Central memory CD8-positive, alpha-beta T cell (primary cell): ENCODE measurements around the gene FAM43B.

Experiments used
- ATAC-seq: fragments of 150-1000 bp; cut with Tn5 transposase; replicated peaks from 2 replicates; pipeline ENCODE4 v1.10.0; 2022; ENCODE audit warnings: mild to moderate bottlenecking, moderate FRiP score, moderate number of reproducible peaks; ENCODE audit not compliant: poor library complexity, severe bottlenecking; ENCODE audit errors: extremely low read depth
- DNase-seq, 2 donors: peaks; one replicate each; pipeline ENCODE4 v3.0.0; 2021; ENCODE audit warnings: low spot score in 2 of 2
- H3K27ac Mint-ChIP-seq: one replicate; pipeline ENCODE4 v1.8.0; 2022; ENCODE audit warnings: low read depth, mild to moderate bottlenecking, moderate library complexity, mixed read lengths
- H3K27me3 Mint-ChIP-seq: one replicate; pipeline ENCODE4 v1.8.0; 2022; ENCODE audit warnings: mixed read lengths
- H3K36me3 Mint-ChIP-seq: one replicate; pipeline ENCODE4 v1.8.0; 2022; ENCODE audit warnings: mild to moderate bottlenecking, moderate library complexity, mixed read lengths; ENCODE audit not compliant: insufficient read depth
- H3K4me1 Mint-ChIP-seq: one replicate; pipeline ENCODE4 v1.8.0; 2022; ENCODE audit warnings: mixed read lengths
- H3K4me3 Mint-ChIP-seq: one replicate; pipeline ENCODE4 v1.8.0; 2022; ENCODE audit warnings: mild to moderate bottlenecking, moderate library complexity, mixed read lengths
- H3K9me3 Mint-ChIP-seq: one replicate; pipeline ENCODE4 v1.8.0; 2022; ENCODE audit warnings: mixed read lengths

FAM43B gene

DNA sequence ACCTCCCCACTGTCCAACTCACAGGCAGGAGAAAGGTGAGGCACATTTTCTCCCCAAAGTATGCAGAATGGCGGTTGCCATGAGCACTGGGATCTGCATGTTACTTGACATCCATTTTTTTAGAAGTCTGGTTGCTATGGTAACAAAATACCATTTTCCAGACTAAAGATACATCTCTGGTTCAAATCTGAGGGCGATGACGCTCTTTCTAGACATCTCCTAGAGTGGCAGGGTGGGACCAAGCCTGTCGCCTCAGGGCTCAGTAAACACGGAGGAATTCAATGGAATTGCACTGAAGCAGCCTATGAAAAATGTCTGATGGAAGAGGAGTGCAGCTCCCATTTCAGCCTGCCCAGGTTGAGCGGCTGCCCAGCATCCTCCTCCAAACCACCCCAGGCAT, 21.5 kb upstream of the FAM43B start:
- H3K36me3 Mint-ChIP-seq: no peaks in the 10 kb centered on the region
- no peaks in the 10 kb centered on the region for H3K4me1 Mint-ChIP-seq
- ATAC-seq: no peak
- H3K9me3 Mint-ChIP-seq: no peaks in the 10 kb centered on the region
- peaks cover 84% of the 10 kb centered on the region for H3K27me3 Mint-ChIP-seq
- H3K4me3 Mint-ChIP-seq: no peak overlapping the region
- H3K27ac Mint-ChIP-seq: no peak overlapping the region
- no peak for DNase-seq

DNA sequence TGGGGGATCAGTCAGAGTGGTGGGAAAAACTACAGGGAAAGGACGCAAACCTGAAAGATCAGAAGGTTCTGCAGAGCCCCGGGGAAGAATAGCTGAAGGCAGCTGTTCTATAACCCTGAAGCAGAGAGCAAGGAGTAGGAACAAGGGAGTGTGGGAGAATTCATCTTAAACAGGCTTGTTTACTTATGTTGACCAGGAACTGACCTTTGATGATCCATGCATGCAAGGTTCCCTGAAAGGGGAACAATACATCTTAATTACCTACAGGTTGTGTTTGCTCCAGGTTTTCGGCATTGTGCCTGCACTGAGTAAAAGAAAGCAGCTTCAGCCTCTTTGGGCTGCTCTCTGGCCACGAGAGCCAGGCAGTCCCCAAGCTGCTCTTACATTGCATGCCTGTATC, 18.7 kb upstream of the FAM43B start:
- Mint-ChIP-seq H3K36me3 (no peaks in the 10 kb centered on the region), H3K27me3 (peaks cover 81% of the 10 kb centered on the region), H3K9me3 (no peaks in the 10 kb centered on the region), H3K4me1 (no peaks in the 10 kb centered on the region), H3K4me3 (no peak overlapping the region), H3K27ac (no peak overlapping the region)
- no peak for ATAC-seq
- DNase-seq: no peak

DNA sequence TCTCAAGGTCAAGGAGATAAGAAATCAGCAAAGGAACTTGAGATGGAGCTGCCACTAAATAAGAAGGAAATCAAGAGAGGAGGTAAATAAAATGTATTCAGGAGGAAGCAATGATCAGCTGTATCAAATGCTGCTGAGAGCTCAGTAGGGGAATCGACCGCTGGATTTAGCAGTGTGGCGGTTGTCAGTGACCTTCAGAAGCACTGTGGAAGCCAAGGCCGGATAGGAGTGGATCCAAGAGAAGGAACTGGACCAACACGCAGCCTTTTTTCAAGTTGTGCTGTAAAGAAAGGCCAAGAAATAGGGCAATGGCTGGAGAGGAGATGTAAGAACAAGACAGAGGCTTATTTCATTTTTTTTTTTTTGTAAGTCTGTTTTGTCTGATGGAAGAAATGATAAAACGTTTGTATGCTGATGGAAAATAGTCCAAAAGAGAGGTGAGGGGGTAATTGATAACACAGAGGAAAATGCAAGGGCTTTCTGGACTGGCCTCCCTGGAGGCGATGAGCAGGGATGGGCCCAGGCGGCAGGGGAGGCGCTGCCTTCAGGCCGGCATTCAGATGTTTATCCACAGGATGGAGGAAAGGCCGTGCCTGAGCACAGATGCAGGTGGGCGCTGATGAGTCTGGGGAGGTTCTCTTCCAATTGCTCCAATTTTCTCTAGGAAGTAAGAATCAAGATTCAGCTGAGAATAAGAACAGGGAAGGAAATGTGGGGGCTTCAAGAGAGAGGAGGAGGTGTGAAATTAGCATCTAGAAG, 17.5 kb upstream of the FAM43B start:
- no peaks in the 10 kb centered on the region for H3K9me3 Mint-ChIP-seq
- ATAC-seq (no peak), DNase-seq (no peak)
- no peaks in the 10 kb centered on the region for H3K4me1 Mint-ChIP-seq
- H3K4me3 Mint-ChIP-seq: no peak overlapping the region
- no peaks in the 10 kb centered on the region for H3K36me3 Mint-ChIP-seq
- H3K27ac Mint-ChIP-seq: no peak overlapping the region
- H3K27me3 Mint-ChIP-seq: peaks cover 79% of the 10 kb centered on the region

DNA sequence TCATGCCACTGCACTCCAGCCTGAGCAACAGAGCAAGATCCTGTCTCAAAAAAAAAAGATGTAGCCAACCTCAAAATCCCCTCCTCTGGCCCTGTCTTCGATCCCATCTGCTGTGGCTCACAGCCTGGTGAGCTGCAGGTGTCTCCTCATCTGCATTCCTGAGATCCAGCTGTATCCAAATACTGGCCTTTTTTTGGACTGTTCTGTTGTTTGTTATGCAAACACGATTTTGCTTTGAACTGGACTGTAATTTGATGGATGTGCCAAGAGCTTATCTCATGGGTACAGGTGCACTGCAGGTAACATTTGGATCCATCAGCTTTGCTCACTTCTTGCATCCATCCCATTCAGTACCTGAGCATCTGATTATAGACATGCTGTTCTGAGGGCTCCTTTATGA, 14.1 kb upstream of the FAM43B start:
- Mint-ChIP-seq H3K27ac (no peak overlapping the region), H3K4me3 (no peak overlapping the region), H3K27me3 (peaks cover 75% of the 10 kb centered on the region), H3K4me1 (no peaks in the 10 kb centered on the region), H3K36me3 (no peaks in the 10 kb centered on the region), H3K9me3 (no peaks in the 10 kb centered on the region)
- DNase-seq (no peak), ATAC-seq (no peak)

DNA sequence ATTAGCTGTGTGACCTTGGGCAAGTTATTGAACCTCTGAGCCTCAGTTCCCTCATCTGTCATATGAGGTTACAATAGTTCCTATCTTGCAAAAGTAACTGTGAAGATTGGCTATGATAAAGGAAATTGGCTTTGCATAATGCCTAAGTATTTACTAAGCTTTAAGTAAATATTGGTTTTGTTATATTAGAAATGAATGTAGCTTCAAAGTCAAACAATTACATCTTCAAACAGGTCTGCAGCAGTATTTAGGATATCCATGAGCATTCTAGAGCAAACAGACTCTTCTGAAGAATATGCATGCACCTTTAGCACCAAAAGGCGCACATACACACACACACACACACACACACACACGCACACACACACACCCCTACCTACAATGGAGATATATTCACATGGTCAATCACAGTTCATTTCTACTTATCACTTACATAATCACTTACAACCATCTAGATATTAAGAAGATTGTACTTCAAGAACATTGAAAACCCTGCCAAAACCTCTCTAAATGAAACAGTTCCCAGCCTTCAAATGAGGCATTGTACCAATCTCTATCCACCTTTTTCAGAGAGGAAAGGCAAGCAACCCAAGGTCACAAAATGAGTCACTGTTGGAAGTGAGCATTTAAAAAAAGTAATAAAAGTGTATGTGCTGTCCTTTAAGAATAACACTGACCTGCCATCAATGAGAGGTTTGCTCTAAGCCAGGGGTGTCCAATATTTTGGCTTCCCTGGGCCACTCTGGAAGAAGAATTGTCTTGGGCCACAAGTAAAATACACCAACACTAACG, 13.4 kb upstream of the FAM43B start:
- Mint-ChIP-seq H3K4me3 (no peak overlapping the region), H3K4me1 (no peaks in the 10 kb centered on the region), H3K9me3 (no peaks in the 10 kb centered on the region), H3K27ac (no peak overlapping the region), H3K36me3 (no peaks in the 10 kb centered on the region), H3K27me3 (peaks cover 74% of the 10 kb centered on the region)
- no peak for DNase-seq
- ATAC-seq: no peak

DNA sequence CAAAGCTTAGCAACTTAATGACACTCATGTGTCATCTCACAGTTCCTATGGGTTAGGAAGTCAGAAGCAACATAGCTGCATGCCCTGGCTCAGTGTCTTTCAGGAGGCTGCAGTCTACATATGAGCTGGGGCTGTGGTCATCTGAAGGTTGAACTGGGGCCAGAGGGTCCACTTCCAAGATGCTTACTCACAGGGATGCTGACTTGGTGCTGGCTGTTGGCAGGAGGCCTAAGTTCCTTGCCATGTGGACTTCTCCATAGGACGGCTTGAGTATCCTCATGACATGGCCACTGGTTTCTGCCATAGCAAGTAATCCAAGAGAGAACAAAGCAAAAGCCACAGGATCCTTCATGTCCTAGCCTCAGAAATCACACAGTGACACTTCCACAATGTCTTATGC, 12.1 kb upstream of the FAM43B start:
- ATAC-seq: no peak
- Mint-ChIP-seq H3K27me3 (peaks cover 74% of the 10 kb centered on the region), H3K36me3 (no peaks in the 10 kb centered on the region)

DNA sequence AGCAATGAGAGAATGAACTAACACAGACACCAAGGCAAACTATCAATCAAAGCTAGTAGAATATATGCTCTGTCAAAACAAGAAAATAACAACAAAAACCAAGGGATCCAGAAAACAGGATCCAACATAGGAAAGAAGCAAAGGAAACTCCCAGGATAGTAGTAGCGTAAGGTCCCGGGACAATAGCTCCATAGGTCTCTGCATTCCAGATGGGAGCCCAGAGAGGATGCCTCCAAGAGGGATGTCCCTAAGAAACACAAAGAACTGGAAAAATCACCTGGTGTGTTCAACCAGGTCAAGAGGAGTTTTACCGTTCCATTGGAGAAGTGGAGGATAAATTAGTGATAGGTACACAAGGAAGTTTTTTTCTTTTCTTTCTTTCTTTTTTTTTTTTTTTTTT, 5.7 kb upstream of the FAM43B start:
- H3K9me3 Mint-ChIP-seq: no peaks in the 10 kb centered on the region
- ATAC-seq (no peak), DNase-seq (no peak)
- no peaks in the 10 kb centered on the region for H3K4me1 Mint-ChIP-seq
- H3K36me3 Mint-ChIP-seq: no peaks in the 10 kb centered on the region
- peaks cover 63% of the 10 kb centered on the region for H3K27me3 Mint-ChIP-seq
- H3K27ac Mint-ChIP-seq: no peak overlapping the region
- no peak overlapping the region for H3K4me3 Mint-ChIP-seq

More for the DNA sequence above, 12.1 kb upstream of the FAM43B start:
- H3K27ac Mint-ChIP-seq: no peak overlapping the region
- no peaks in the 10 kb centered on the region for H3K4me1 Mint-ChIP-seq
- no peak for DNase-seq
- H3K9me3 Mint-ChIP-seq: no peaks in the 10 kb centered on the region
- no peak overlapping the region for H3K4me3 Mint-ChIP-seq

DNA sequence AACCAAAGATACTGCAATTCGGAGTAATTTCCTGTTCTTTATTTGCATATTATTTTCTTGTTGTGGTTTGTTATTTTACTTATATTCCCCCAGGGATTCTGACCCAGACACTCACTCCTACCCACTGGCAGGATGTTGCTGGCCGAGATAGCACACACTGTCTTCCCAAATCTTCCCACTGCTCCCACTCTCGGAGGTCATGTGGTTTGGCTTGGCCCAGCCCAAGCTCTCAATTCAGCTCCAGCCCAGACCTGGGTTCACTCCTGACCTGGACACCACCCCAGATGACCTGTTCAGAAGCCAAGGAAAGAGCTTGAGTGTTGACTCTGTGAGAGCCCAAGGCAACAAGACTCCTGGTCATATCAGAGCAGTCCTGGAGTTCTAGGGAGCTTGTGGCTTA, 1.2 kb upstream of the FAM43B start:
- no peak overlapping the region for H3K27ac Mint-ChIP-seq

DNA sequence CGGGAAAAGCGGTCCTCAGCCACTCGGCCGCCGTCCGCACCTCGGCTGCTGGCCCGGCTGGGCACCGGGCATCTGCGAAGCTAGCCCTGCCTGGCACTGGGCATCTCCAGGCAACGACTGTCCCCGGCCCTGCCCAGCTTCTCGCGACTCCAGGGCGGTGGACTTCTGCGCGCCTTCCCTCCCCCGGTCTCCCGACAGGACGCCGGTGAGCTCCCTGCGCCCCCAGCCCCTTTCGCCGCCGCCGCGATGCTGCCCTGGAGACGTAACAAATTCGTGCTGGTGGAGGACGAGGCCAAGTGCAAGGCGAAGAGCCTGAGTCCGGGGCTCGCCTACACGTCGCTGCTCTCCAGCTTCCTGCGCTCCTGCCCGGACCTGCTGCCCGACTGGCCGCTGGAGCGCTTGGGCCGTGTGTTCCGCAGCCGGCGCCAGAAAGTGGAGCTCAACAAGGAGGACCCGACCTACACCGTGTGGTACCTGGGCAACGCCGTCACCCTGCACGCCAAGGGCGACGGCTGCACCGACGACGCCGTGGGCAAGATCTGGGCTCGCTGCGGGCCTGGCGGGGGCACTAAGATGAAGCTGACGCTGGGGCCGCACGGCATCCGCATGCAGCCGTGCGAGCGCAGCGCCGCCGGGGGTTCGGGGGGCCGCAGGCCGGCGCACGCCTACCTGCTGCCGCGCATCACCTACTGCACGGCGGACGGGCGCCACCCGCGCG, 514 bp downstream of the FAM43B start:
- Mint-ChIP-seq H3K36me3 (no peaks in the 10 kb centered on the region), H3K27me3 (peaks cover 28% of the 10 kb centered on the region), H3K27ac (no peak overlapping the region), H3K4me3 (no peak overlapping the region), H3K4me1 (no peaks in the 10 kb centered on the region), H3K9me3 (no peaks in the 10 kb centered on the region)
- DNase-seq (no peak), ATAC-seq (no peak)

More for the DNA sequence above, 1.2 kb upstream of the FAM43B start:
- Mint-ChIP-seq H3K9me3 (no peaks in the 10 kb centered on the region), H3K4me1 (no peaks in the 10 kb centered on the region), H3K27me3 (peaks cover 40% of the 10 kb centered on the region), H3K4me3 (no peak overlapping the region), H3K36me3 (no peaks in the 10 kb centered on the region)
- DNase-seq: no peak
- no peak for ATAC-seq

DNA sequence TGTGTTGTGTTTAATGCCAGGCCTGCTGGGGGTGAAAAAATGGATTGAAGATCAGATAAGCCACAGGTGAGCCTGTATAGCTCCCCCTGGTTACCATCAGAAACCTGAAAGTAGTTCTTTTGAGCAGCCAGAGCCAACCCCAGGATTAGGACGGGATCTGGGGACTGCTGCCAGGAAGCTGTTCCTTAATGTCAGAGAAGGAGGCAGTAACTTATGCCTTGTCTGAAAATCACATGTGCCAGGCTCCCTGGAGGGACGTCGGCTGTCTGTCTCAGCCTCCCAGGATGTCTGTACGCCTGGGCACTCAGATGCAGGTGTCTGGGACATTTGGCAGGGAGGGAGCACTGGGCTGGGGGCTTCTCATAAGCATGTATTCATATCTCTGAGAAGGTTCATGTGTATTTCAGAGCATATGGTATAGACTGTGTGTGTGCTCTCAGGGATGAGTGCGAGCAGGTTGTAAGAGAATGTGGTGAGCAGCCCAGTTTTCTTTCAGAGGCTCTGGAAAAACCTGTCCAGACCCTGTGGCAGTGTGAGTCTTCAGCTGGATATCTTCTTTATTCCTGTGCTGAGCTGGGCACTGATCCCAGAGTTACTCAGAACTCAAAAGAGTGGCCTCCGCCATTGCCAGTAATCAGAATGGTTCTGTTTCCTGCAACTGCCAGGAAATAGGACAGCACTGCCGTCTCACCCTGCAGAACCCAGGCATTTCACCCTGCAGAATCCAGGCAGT, 2.8 kb downstream of the FAM43B start:
- peaks cover 29% of the 10 kb centered on the region for H3K27me3 Mint-ChIP-seq
- ATAC-seq (no peak), DNase-seq (no peak)
- no peak overlapping the region for H3K4me3 Mint-ChIP-seq
- no peak overlapping the region for H3K27ac Mint-ChIP-seq
- H3K36me3 Mint-ChIP-seq: no peaks in the 10 kb centered on the region
- no peaks in the 10 kb centered on the region for H3K4me1 Mint-ChIP-seq
- no peaks in the 10 kb centered on the region for H3K9me3 Mint-ChIP-seq

DNA sequence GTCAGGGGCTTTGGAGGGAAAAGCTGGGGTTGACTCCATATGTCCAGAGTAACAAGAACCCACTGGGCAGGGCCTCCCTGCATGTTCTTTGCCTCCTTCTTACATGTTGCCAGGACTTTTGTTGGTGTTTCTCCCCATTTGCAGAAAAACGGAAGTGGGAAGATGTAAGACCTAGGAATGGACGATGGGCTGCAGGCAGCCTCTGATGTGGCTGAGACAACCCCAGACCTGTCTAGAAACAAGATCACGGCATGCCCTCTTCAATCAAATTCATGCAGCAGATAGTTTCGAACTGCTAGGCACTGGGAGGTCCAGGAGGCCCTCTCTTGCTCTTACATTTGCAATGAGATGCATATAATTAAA, 3.4 kb downstream of the FAM43B start:
- no peaks in the 10 kb centered on the region for H3K36me3 Mint-ChIP-seq

DNA sequence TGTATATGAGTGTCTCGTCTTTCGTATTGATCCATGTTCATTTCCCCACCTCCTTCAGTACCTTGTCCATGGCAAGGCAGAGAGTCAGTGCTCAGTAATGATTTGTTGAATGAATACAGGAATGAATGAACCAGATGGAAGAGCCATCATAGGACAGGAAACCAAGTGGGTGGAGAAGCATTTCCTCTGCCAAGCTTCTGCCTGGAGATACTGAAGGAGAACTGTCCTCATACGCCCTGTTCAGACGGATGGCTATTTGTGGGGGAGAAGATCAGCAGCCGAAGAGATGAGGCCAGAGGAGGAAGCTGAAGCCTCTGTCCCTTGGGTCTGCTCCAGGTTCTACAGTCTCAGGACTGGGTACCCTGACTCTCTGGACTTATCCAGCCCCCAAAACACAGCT, 5.8 kb downstream of the FAM43B start:
- peaks cover 50% of the 10 kb centered on the region for H3K27me3 Mint-ChIP-seq
- no peak overlapping the region for H3K4me3 Mint-ChIP-seq
- H3K9me3 Mint-ChIP-seq: no peaks in the 10 kb centered on the region
- ATAC-seq (no peak), DNase-seq (no peak)
- no peak overlapping the region for H3K27ac Mint-ChIP-seq
- H3K4me1 Mint-ChIP-seq: no peaks in the 10 kb centered on the region
- no peaks in the 10 kb centered on the region for H3K36me3 Mint-ChIP-seq

More for the DNA sequence above, 3.4 kb downstream of the FAM43B start:
- Mint-ChIP-seq H3K27me3 (peaks cover 34% of the 10 kb centered on the region), H3K27ac (no peak overlapping the region), H3K4me1 (no peaks in the 10 kb centered on the region), H3K4me3 (no peak overlapping the region), H3K9me3 (no peaks in the 10 kb centered on the region)
- DNase-seq: no peak
- ATAC-seq: no peak
